Measurements from ENCODE around the gene NUB1. TPM values are rescaled to one million over a fixed set of nuclear protein-coding genes. Genes with fewer than 3 reads are reported as not detected.

Gene NUB1
- total RNA-seq, 1 experiment from 2014 or later: 48.5 TPM

DNA sequence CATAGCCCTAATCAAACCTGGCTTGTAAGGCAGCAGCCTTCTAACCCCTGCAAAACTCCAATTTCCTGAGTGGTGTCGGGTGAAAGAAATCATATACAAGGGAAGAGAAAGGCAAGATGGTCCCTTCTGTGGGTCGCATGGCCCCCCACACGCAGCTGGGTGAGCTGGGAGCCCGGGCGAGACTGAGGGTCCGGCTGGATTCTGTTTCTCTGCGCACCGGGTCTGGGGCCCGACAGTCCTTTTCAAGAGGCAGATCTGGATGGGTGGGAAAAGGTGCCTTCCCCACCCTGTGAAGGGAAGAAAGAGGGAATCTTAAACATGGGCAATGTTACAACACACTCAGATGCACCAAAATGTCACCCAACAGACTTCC lies 49.7 kb downstream of the NUB1 start:
- H4K91ac ChIP-seq (ENCODE audit: insufficient read length, low read depth, low read length): no peak overlapping the region
- H2AFZ ChIP-seq (ENCODE audit: low read length): no peak overlapping the region
- no peak overlapping the region for H4K8ac ChIP-seq (replicated peaks; ENCODE audit: insufficient read length, low read depth, low read length)
- no peak overlapping the region for H2BK5ac ChIP-seq (ENCODE audit: insufficient read length, low read length)
- no peak overlapping the region for H3K27ac ChIP-seq (ENCODE audit: insufficient read length, low read depth, low read length)
- no peak overlapping the region for H3K4me2 ChIP-seq (ENCODE audit: insufficient read depth, insufficient read length, low read length)
- no peaks in the 10 kb centered on the region for H3K79me1 ChIP-seq (ENCODE audit: insufficient read depth, low read depth, low read length, poor library complexity, severe bottlenecking)
- Mint-ChIP-seq H3K36me3 (ENCODE audit: insufficient read depth in 1 of 3, low read depth in 3 of 3) (peaks cover 0 to 2% (median 0%) of the 10 kb centered on the region in 3 experiments; a peak in 1 of 7 replicates), H3K9me3 (no peaks in the 10 kb centered on the region), H3K27ac (no peak overlapping the region; a peak in 1 of 7 replicates), H3K4me3 (no peak overlapping the region), H3K4me1 (peaks cover 6 to 37% of the 10 kb centered on the region in 2 experiments), H3K27me3 (ENCODE audit: low read depth) (peaks cover 5% of the 10 kb centered on the region)
- no peaks in the 10 kb centered on the region for H3K23me2 ChIP-seq (ENCODE audit: insufficient read length, low read depth, low read length, poor library complexity, severe bottlenecking)
- H2AK5ac ChIP-seq (ENCODE audit: insufficient read length, low read length): no peak overlapping the region
- no peak overlapping the region for H3K23ac ChIP-seq (ENCODE audit: insufficient read length, low read depth, low read length)
- no peaks in the 10 kb centered on the region for H3K79me2 ChIP-seq (ENCODE audit: insufficient read depth, low read length)
- no peaks in the 10 kb centered on the region for H3K4me1 ChIP-seq (ENCODE audit: insufficient read depth, low read length)
- TF ChIP-seq, protein P1, sequence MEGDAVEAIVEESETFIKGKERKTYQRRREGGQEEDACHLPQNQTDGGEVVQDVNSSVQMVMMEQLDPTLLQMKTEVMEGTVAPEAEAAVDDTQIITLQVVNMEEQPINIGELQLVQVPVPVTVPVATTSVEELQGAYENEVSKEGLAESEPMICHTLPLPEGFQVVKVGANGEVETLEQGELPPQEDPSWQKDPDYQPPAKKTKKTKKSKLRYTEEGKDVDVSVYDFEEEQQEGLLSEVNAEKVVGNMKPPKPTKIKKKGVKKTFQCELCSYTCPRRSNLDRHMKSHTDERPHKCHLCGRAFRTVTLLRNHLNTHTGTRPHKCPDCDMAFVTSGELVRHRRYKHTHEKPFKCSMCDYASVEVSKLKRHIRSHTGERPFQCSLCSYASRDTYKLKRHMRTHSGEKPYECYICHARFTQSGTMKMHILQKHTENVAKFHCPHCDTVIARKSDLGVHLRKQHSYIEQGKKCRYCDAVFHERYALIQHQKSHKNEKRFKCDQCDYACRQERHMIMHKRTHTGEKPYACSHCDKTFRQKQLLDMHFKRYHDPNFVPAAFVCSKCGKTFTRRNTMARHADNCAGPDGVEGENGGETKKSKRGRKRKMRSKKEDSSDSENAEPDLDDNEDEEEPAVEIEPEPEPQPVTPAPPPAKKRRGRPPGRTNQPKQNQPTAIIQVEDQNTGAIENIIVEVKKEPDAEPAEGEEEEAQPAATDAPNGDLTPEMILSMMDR (conservative IDR thresholded peaks at IDR 0.05): no peak
- no peak overlapping the region for H3K56ac ChIP-seq (ENCODE audit: insufficient read length, low read depth, low read length)
- no peak overlapping the region for H3K4ac ChIP-seq (ENCODE audit: low read depth, low read length)
- H4K20me1 ChIP-seq (ENCODE audit: control insufficient read depth, insufficient read depth, insufficient read length): no peaks in the 10 kb centered on the region
- H3T11ph ChIP-seq (ENCODE audit: low read length): no peak overlapping the region
- no peak overlapping the region for H2BK20ac ChIP-seq (ENCODE audit: low read depth, low read length, poor library complexity, severe bottlenecking)
- no peak overlapping the region for H3K9ac ChIP-seq (ENCODE audit: extremely low read depth, insufficient read length, low read length)
- no peak overlapping the region for H2BK12ac ChIP-seq (ENCODE audit: insufficient read length, low read depth, low read length)
- no CpG with 5 or more reads among the region's 9 CpGs for whole genome bisulfite sequencing (ENCODE audit: extremely low coverage, insufficient read length, low lambda C conversion rate)
- no peak overlapping the region for H4K5ac ChIP-seq (ENCODE audit: insufficient read length, low read depth, low read length)
- no peak overlapping the region for H3K18ac ChIP-seq (ENCODE audit: insufficient read length, low read depth, low read length)
- no peak overlapping the region for H2BK15ac ChIP-seq (ENCODE audit: low read depth, low read length)
- H3K9me3 ChIP-seq (ENCODE audit: control insufficient read depth, low read depth, low read length): no peaks in the 10 kb centered on the region
- no peak overlapping the region for H2BK120ac ChIP-seq (ENCODE audit: low read depth, low read length, poor library complexity, severe bottlenecking)
- no peak overlapping the region for H3K14ac ChIP-seq (ENCODE audit: insufficient read depth, low read length)
- DNase-seq: no peak
- H3K27me3 ChIP-seq (ENCODE audit: insufficient read depth, low read length): no peaks in the 10 kb centered on the region
